HFF-Myc (cell line): ENCODE results near the gene CLCN7.

Experiments
- DNase-seq: peaks from one replicate; pipeline ENCODE4 v3.0.0-alpha.2; 2011; ENCODE audit warnings: low read depth; ENCODE audit errors: extremely low read depth
- H3K4me3 ChIP-seq: replicated peaks from 2 replicates; pipeline ENCODE4 v1.5.1; 2011; ENCODE audit warnings: low read depth, mild to moderate bottlenecking, control low read depth, low read length
- CTCF ChIP-seq: IDR thresholded peaks from 2 replicates; pipeline ENCODE4 v1.5.1; 2012; ENCODE audit warnings: mild to moderate bottlenecking, low read depth, low read length, control low read depth; ENCODE audit errors: missing control alignments

Gene CLCN7

GRCh38 chr16:1435921-1436697, 38.7 kb downstream of the CLCN7 start:
- TF ChIP-seq CTCF = no peak
- H3K4me3 ChIP-seq = no peak overlapping the region
- no peak for DNase-seq

- no peak for TF ChIP-seq CTCF
- H3K4me3 ChIP-seq = no peak overlapping the region
- DNase-seq = no peak
These were observed 39.9 kb downstream of the CLCN7 start for GRCh38 chr16:1434644-1435592.

GRCh38 chr16:1433756-1434155, 41.1 kb downstream of the CLCN7 start:
- H3K4me3 ChIP-seq = no peak overlapping the region
- TF ChIP-seq CTCF = no peak
- no peak for DNase-seq

- no peak overlapping the region for H3K4me3 ChIP-seq
These were observed 41.6 kb downstream of the CLCN7 start for GRCh38 chr16:1433263-1433560.

GRCh38 chr16:1432388-1433262, 42.2 kb downstream of the CLCN7 start:
- DNase-seq = no peak
- no peak overlapping the region for H3K4me3 ChIP-seq
- TF ChIP-seq CTCF = no peak

More at GRCh38 chr16:1433263-1433560, 41.6 kb downstream of the CLCN7 start:
- TF ChIP-seq CTCF = no peak
- DNase-seq = no peak

GRCh38 chr16:1431497-1432270, 43.1 kb downstream of the CLCN7 start:
- H3K4me3 ChIP-seq = no peak overlapping the region
- DNase-seq = no peak
- TF ChIP-seq CTCF = no peak
